ENCODE results near the gene DCAF15.

DCAF15 gene

DNA sequence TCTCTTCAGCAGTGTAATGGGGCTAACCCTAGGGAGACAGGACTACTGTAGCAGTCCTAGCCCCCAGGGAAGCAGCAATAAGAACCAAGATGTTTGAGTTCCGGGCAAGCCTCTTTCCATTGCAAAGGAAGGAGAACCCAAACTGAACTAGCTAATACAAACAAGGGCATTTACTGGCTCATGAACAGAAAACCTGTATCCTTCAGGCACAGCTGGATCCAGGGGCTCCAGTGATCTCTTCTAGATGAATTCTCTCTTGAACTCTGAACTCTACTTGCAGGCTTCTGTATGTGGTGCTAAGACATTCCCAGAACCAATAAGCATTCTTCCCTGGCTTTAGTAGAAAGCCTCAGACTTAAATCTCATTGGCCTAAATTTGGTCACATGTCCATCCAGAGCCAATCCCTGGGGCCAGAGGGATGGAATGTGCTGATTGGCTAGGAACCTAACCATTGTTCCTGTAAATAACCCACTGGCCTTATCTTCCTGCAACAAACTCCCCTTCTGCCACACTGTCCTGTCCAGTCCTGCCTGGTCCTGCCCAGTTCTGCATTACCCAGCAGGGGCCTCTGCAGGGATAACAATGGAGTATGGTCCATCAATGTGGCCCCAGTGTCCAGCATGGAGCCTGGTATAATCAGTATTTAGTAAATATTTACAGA lies 10.2 kb upstream of the DCAF15 start:
- no peak overlapping the region for H3K27ac ChIP-seq
- TF ChIP-seq ZFX (IDR thresholded peaks at IDR 0.05; ENCODE audit: borderline replicate concordance) (no peak), CTCF (IDR thresholded peaks at IDR 0.05) (no peak)

- no peak overlapping the region for H3K27ac ChIP-seq
These were observed 5.9 kb upstream of the DCAF15 start for GRCh38 chr19:13946414-13946813.

DNA sequence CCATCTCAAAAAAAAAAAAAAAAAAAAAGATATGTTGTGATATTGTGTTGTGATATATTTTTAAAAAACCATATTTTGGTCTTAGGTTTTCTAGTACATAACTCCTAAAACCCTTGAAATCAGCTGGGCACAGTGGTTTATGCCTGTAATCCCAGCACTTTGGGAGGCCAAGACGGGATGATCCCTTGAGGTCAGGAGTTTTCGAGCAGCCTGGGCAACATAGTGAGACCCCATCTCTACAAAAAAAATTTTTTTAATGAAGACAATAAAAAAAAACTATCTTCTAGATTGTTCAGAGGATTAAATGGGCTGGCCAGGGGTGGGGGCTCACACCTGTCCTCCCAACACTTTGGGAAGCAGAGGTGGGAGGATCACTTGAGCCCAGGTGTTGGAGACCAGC lies 1.3 kb upstream of the DCAF15 start:
- TF ChIP-seq CTCF (IDR thresholded peaks at IDR 0.05) (no peak), ZFX (IDR thresholded peaks at IDR 0.05; ENCODE audit: borderline replicate concordance) (no peak)
- no peak overlapping the region for H3K27ac ChIP-seq

More at GRCh38 chr19:13946414-13946813, 5.9 kb upstream of the DCAF15 start:
- TF ChIP-seq ZFX (IDR thresholded peaks at IDR 0.05; ENCODE audit: borderline replicate concordance) (no peak), CTCF (IDR thresholded peaks at IDR 0.05) (no peak)

- TF ChIP-seq ZFX (IDR thresholded peaks at IDR 0.05; ENCODE audit: borderline replicate concordance) (no peak), CTCF (IDR thresholded peaks at IDR 0.05) (no peak)
- no peak overlapping the region for H3K27ac ChIP-seq
These were observed 533 bp upstream of the DCAF15 start for GRCh38 chr19:13951799-13952153.

GRCh38 chr19:13952931-13953531 lies 722 bp downstream of the DCAF15 start:
- TF ChIP-seq CTCF (IDR thresholded peaks at IDR 0.05) = no peak
- TF ChIP-seq ZFX (IDR thresholded peaks at IDR 0.05; ENCODE audit: borderline replicate concordance) = no peak
- peak overlapping the region; percentile 54 for H3K27ac ChIP-seq

GRCh38 chr19:13954185-13954584 lies 1.9 kb downstream of the DCAF15 start:
- no peak overlapping the region for H3K27ac ChIP-seq
- TF ChIP-seq ZFX (IDR thresholded peaks at IDR 0.05; ENCODE audit: borderline replicate concordance) = no peak

- TF ChIP-seq ZFX (IDR thresholded peaks at IDR 0.05; ENCODE audit: borderline replicate concordance) (no peak), CTCF (IDR thresholded peaks at IDR 0.05) (no peak)
- no peak overlapping the region for H3K27ac ChIP-seq
These were observed 3.5 kb downstream of the DCAF15 start for GRCh38 chr19:13955662-13956364.
